ENCODE measurements around the gene PTTG1IP. TPM values are rescaled to one million over a fixed set of nuclear protein-coding genes. Genes with fewer than 3 reads are reported as not detected.

Gene PTTG1IP
- total RNA-seq, 2 donors from 2014 or later, result 216 to 244 TPM

- 2% methylated on average over 17 of the region's 17 CpGs for WGBS
- no peaks in the 10 kb centered on the region for H3K9me3 ChIP-seq
- no peak for TF ChIP-seq POLR2A (IDR thresholded peaks at IDR 0.05)
- TF ChIP-seq CTCF (IDR thresholded peaks at IDR 0.05), result peak in 1 of 4 experiments; percentile 37
- H3K4me1 ChIP-seq (replicated peaks), result peaks cover 12% of the 10 kb centered on the region
- peak overlapping the region; percentile 84 to 88 for H3K4me3 ChIP-seq
- peak overlapping the region; percentile 58 to 61 for H3K27ac ChIP-seq
- no peak for DNase-seq (ENCODE audit: low spot score)
- intact Hi-C loops (cut with DNase I), result loop anchor here (2.0 to 5.0 kb wide), 2 partner anchors 74 to 131 kb away; no protein-coding TSS in a partner anchor
- no peaks in the 10 kb centered on the region for H3K36me3 ChIP-seq
- no peaks in the 10 kb centered on the region for H3K27me3 ChIP-seq (replicated peaks; ENCODE audit: insufficient read depth)
Observed at GRCh38 chr21:44800971-44801467, 72.5 kb downstream of the PTTG1IP start.

GRCh38 chr21:44800103-44800502 is 73.4 kb downstream of the PTTG1IP start:
- Histone ChIP-seq H3K27ac (no peak overlapping the region), H3K27me3 (replicated peaks; ENCODE audit: insufficient read depth) (no peaks in the 10 kb centered on the region), H3K4me3 (no peak overlapping the region), H3K4me1 (replicated peaks) (peaks cover 12% of the 10 kb centered on the region), H3K36me3 (no peaks in the 10 kb centered on the region), H3K9me3 (no peaks in the 10 kb centered on the region)
- WGBS, result 31% methylated on average over 12 of the region's 12 CpGs
- DNase-seq (ENCODE audit: low spot score), result no peak
- TF ChIP-seq POLR2A (IDR thresholded peaks at IDR 0.05) (no peak), CTCF (IDR thresholded peaks at IDR 0.05) (peak in 3 of 4 experiments; percentile 34 to 48 (median 47)), POLR2AphosphoS5 (IDR thresholded peaks at IDR 0.05) (peak; percentile 10)
- intact Hi-C loops (cut with DNase I), result loop anchor here (2.0 to 5.0 kb wide), 2 partner anchors 75 to 132 kb away; no protein-coding TSS in a partner anchor

GRCh38 chr21:44799646-44800045 is 73.8 kb downstream of the PTTG1IP start:
- intact Hi-C loops (cut with DNase I), result loop anchor here (2.0 to 5.0 kb wide), 2 partner anchors 75 to 133 kb away; no protein-coding TSS in a partner anchor
- no peaks in the 10 kb centered on the region for H3K27me3 ChIP-seq (replicated peaks; ENCODE audit: insufficient read depth)
- no peak overlapping the region for H3K4me3 ChIP-seq
- TF ChIP-seq POLR2AphosphoS5 (IDR thresholded peaks at IDR 0.05) (no peak), CTCF (IDR thresholded peaks at IDR 0.05) (no peak), POLR2A (IDR thresholded peaks at IDR 0.05) (no peak)
- DNase-seq (ENCODE audit: low spot score), result no peak
- H3K9me3 ChIP-seq, result no peaks in the 10 kb centered on the region
- no peaks in the 10 kb centered on the region for H3K36me3 ChIP-seq
- H3K27ac ChIP-seq, result no peak overlapping the region
- peaks cover 12% of the 10 kb centered on the region for H3K4me1 ChIP-seq (replicated peaks)
- WGBS, result 29% methylated on average over 1 of the region's 1 CpG

Other genes starting within 250 kb of the PTTG1IP start
- not detected for gene KRTAP10-9, start 246.6 kb downstream of the PTTG1IP start, total RNA-seq
- gene KRTAP10-10, start 236.3 kb downstream of the PTTG1IP start, total RNA-seq, result not detected
- gene KRTAP10-11, start 227.3 kb downstream of the PTTG1IP start, total RNA-seq, result not detected
- not detected for gene KRTAP12-4, start 219.0 kb downstream of the PTTG1IP start, total RNA-seq
- gene KRTAP12-3, start 215.8 kb downstream of the PTTG1IP start, total RNA-seq, result not detected
- gene KRTAP12-2, start 206.8 kb downstream of the PTTG1IP start, total RNA-seq, result not detected
- gene KRTAP12-1, start 191.5 kb downstream of the PTTG1IP start, total RNA-seq, result not detected
- not detected for gene KRTAP10-12, start 176.5 kb downstream of the PTTG1IP start, total RNA-seq
- under 1 TPM in 1 of 2 donors, not detected in 1; 0.85 TPM for gene TSPEAR, start 162.1 kb downstream of the PTTG1IP start, total RNA-seq
- 10 to 100 TPM; 46.9 to 75.7 TPM for gene UBE2G2, start 71.9 kb downstream of the PTTG1IP start, total RNA-seq
- gene SUMO3, start 55.6 kb downstream of the PTTG1IP start, total RNA-seq, result 10 to 100 TPM; 78.3 to 92.2 TPM
- gene ITGB2, start 47.2 kb upstream of the PTTG1IP start, total RNA-seq, result 10 to 100 TPM; 23.1 to 56.1 TPM
- gene SLX9, start 66.3 kb upstream of the PTTG1IP start, total RNA-seq, result 10 to 100 TPM; 21.4 to 24.8 TPM
- gene ADARB1, start 200.9 kb upstream of the PTTG1IP start, total RNA-seq, result 10 to 100 TPM; 21.0 to 30.9 TPM

Data from prostate gland (tissue), 2 donors.